ENCODE data around the gene RGS9BP.
"Not testable (repeated sequence)": the region's sequence is repeated elsewhere in the genome, so short reads cannot be mapped to it uniquely, and the experiment has no call there.

Gene RGS9BP

DNA sequence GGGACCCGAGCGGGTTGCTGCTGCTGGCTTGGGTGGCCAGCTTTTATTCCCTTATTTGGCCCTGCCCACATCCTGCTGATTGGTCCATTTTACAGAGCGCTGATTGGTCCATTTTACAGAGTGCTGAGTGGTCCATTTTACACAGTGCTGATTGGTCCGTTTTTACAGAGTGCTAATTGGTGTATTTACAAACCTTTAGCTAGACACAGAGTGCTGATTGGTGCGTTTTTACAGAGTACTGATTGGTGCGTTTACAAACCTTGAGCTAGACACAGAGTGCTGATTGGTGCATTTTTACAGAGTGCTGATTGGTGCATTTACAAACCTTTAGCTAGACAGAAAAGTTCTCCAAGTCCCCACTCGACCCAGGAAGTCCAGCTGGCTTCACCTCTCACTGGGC, 24.5 kb downstream of the RGS9BP start:
- not testable (repeated sequence) for DNase-seq

DNA sequence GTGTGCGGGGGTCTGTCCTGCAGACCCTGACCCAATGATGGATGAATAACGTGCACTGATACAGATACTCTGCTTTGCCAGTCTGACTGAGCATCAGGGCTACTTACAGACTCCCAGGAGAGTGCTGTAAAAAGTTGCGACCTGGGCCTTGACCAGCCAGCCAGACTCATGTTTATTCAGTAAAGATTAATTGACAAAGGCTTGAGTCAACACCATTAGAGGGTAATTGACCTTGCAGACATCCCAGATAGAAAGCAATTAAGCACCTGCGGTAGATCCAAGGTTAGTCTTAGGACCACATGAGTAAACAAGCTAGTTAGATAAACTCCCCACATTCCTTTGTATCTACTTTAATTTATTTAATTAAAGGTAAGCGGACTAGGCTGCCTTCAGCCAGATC, 26.4 kb downstream of the RGS9BP start:
- no peak for DNase-seq

- not testable (repeated sequence) for DNase-seq
These were observed 28.4 kb downstream of the RGS9BP start for GRCh38 chr19:32704006-32704405.

GRCh38 chr19:32708457-32708856, 32.8 kb downstream of the RGS9BP start:
- peak; percentile 6 for DNase-seq

GRCh38 chr19:32709032-32709431, 33.4 kb downstream of the RGS9BP start:
- DNase-seq, result no peak

DNA sequence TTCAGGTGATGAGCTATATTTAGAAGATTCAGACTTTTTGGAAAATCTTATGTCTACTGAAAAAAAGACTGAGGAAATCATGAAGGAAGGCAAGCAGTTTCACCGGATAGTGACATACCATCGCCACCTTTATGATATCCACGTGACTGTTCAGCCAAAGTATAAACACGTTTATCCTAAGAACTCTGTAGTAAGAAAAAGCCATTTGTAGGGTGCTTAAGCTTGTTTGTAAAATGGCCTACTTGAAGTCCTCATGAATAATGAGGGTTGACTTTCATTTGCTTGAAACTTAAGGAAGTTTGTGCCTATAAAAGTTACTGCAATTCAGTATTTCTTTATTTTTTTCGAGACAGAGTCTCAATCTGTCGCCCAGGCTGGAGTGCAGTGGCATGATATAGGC, 36.1 kb downstream of the RGS9BP start:
- no peak for DNase-seq

DNA sequence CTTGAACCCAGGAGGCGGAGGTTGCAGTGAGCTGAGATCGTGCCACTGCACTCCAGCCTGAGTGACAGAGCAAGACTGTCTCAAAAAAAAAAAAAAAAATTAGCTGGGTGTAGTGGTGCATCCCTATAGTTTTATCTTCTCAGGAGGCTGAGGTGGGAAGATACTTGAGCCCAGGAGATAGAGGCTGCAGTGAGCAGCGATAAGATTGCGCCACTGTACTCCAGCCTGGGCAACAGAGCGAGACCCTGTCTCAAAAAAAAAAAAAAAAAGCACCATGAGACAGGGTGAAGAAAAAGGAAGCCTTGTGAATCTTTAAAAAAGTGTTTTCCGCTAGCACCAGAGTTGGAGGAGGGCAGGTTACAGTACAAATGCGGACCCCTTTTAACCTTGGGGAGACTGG, 40.6 kb downstream of the RGS9BP start:
- not testable (repeated sequence) for DNase-seq

- no peak for DNase-seq
These were observed 41.8 kb downstream of the RGS9BP start for GRCh38 chr19:32717496-32717895.

DNA sequence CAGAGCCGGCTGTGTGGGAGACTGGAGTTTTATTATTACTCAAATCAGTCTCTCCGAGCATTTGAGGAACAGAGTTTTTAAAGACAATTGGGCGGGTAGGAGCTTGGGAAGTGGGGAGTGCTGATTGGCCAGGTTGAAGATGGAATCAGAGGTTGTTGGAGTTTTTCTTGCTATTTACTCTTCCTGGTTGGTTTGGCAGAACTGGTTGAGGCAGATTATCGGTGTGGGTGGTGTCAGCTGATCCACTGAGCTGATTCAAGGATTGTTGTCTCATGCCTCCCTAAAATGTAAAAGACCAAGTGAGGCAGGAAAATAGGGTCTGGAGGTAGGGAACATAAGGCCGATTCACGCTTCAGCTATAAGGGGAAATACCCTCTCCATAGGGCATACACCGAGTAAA, 42.6 kb downstream of the RGS9BP start:
- DNase-seq, result no peak

DNA sequence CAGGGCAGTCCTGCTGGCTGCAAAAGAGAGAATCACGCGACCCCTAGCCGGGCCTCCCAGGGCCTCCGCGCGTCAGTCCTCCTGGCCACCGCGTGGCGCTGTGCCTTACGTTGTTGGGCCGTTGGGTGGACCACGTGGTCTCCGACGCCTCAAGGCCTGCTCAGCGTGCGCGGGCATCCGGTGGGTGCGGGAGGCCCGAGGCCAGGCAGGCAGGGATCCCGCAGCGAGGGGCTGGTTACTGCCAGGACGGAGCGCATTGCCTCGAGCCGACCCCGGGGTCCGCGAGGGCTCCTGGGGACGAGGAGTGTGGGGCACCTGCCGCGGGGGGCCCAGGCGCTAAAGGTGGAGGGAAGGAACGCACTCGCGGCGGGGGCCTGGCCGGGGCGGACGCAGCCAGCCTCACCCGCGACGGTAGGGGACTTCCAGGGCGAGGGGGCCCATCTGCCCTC, 44.0 kb downstream of the RGS9BP start, which contains the start of gene TDRD12:
TSS of gene TDRD12 (plus strand) at position 157 of the 449 bp plus-strand sequence. CDS start 306 bp downstream, outside the sequence.
- no peak for DNase-seq

GRCh38 chr19:32720216-32720935, 44.7 kb downstream of the RGS9BP start:
- no peak for DNase-seq

GRCh38 chr19:32720936-32721250, 45.2 kb downstream of the RGS9BP start:
- DNase-seq, result no peak

Measured in CD4-positive, alpha-beta T cell treated with Interleukin-21 for 1 hour (primary cell).